HPDE6-E6E7 (cell line): ENCODE results near the gene SETMAR.
"Not testable (repeated sequence)": the region's sequence is repeated elsewhere in the genome, so short reads cannot be mapped to it uniquely, and the experiment has no call there.

Source experiments
- DNase-seq: peaks from one replicate; pipeline ENCODE4 v3.0.0; 2011; ENCODE audit warnings: missing footprints; ENCODE audit errors: extremely low spot score

SETMAR gene

GRCh38 chr3:4303187-4304123, at the start of gene SETMAR:
TSS of gene SETMAR (plus strand) at chr3:4303369. CDS start at chr3:4303371, 2 bp downstream.
- DNase-seq: peak; percentile 46

GRCh38 chr3:4261406-4261805, 41.8 kb upstream of the SETMAR start:
- no peak for DNase-seq

- DNase-seq: no peak
These were observed 39.1 kb upstream of the SETMAR start for GRCh38 chr3:4264040-4264439.

GRCh38 chr3:4270720-4271119, 32.4 kb upstream of the SETMAR start:
- no peak for DNase-seq

GRCh38 chr3:4271834-4272233, 31.3 kb upstream of the SETMAR start:
- peak; percentile 1 for DNase-seq

GRCh38 chr3:4279516-4280105, 23.6 kb upstream of the SETMAR start:
- no peak for DNase-seq

- no peak for DNase-seq
These were observed 21.2 kb upstream of the SETMAR start for GRCh38 chr3:4281991-4282390.

- DNase-seq: no peak
These were observed 18.3 kb upstream of the SETMAR start for GRCh38 chr3:4284865-4285264.

- DNase-seq: no peak
These were observed 14.1 kb upstream of the SETMAR start for GRCh38 chr3:4289044-4289443.

- DNase-seq: no peak
These were observed 12.8 kb upstream of the SETMAR start for GRCh38 chr3:4290272-4290893.

- no peak for DNase-seq
These were observed 10.9 kb upstream of the SETMAR start for GRCh38 chr3:4292301-4292700.

- DNase-seq: no peak
These were observed 8.4 kb upstream of the SETMAR start for GRCh38 chr3:4294616-4295327.

GRCh38 chr3:4296454-4296853, 6.7 kb upstream of the SETMAR start:
- not testable (repeated sequence) for DNase-seq

GRCh38 chr3:4297486-4297885, 5.7 kb upstream of the SETMAR start:
- DNase-seq: no peak

- DNase-seq: no peak
These were observed 422 bp upstream of the SETMAR start for GRCh38 chr3:4302747-4303146.

GRCh38 chr3:4305210-4305609, 2.0 kb downstream of the SETMAR start:
- not testable (repeated sequence) for DNase-seq

- DNase-seq: no peak
These were observed 2.9 kb downstream of the SETMAR start for GRCh38 chr3:4306091-4306490.

GRCh38 chr3:4306860-4307259, 3.7 kb downstream of the SETMAR start:
- DNase-seq: no peak

GRCh38 chr3:4309491-4310128, 6.4 kb downstream of the SETMAR start:
- DNase-seq: no peak

- no peak for DNase-seq
These were observed 7.8 kb downstream of the SETMAR start for GRCh38 chr3:4310971-4311370.

GRCh38 chr3:4311496-4311895, 8.3 kb downstream of the SETMAR start:
- DNase-seq: no peak
